Stimulated activated CD8-positive, alpha-beta memory T cell treated with anti-CD3 and anti-CD28 coated beads, Interleukin-4, amount 100 ng/mL, for 1 hour (primary cell): ENCODE measurements around the gene FOXP1.
"Not testable (repeated sequence)": the region's sequence is repeated elsewhere in the genome, so short reads cannot be mapped to it uniquely, and the experiment has no call there.

ENCODE experiments used
- DNase-seq, 2 donors: peaks; one replicate each; pipeline ENCODE4 v3.0.0-alpha.2; 2020; ENCODE audit warnings: low read depth in 2 of 2, low spot score in 1 of 2

The FOXP1 gene

GRCh38 chr3:71351403-71352149, 232.0 kb downstream of the FOXP1 start:
- no peak for DNase-seq

GRCh38 chr3:71350998-71351397, 232.5 kb downstream of the FOXP1 start:
- no peak for DNase-seq

DNA sequence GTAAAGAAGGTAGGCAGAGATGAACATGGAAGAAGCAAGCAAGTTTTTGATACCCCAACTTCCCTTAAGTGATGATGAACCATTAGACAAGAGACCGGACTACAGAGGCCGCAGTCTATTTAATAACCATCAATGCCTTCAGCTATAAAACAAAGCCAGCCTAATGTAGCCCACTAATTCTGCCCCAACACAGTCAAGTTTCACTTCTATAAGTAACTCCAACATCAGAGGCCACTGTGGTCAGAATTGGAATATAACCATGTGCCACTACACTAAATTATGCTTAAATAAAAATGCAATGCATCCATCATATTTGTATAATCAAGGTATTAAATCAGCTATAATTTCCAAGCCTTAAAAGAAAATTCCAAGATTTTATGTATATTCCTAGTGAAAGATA, 234.7 kb downstream of the FOXP1 start:
- no peak for DNase-seq

- no peak for DNase-seq
Observed at GRCh38 chr3:71348001-71348632, 235.4 kb downstream of the FOXP1 start.

GRCh38 chr3:71346061-71346460, 237.5 kb downstream of the FOXP1 start:
- DNase-seq = no peak

DNA sequence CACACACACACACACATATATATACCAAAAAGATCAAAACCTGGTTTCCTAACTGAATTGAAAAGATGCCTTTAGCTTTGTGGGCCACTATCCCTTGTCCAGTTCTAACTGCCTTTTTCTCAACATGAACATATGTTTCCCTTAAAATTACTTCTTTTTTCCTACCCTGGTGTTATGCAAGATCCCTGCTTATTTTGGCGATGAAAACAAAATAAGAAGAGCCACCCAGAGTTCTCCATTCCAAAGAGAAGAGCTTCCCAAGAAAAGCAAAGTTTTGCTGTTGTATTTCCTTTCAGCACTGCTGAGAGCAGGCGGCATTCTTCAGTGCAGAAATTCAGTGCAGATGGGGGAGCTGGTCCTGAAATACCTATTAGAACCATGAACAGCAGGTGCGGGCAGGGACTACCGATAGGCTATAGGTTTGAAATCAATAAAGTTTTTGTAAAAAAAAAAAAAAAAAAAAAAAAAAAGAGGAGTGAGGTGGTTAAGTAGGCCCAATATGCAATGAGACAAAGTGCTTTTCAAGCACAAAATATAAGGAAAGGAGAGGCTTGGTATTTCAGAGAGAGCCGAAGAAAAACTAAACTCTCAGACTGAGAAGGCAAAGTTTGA, 238.0 kb downstream of the FOXP1 start:
- no peak for DNase-seq

DNA sequence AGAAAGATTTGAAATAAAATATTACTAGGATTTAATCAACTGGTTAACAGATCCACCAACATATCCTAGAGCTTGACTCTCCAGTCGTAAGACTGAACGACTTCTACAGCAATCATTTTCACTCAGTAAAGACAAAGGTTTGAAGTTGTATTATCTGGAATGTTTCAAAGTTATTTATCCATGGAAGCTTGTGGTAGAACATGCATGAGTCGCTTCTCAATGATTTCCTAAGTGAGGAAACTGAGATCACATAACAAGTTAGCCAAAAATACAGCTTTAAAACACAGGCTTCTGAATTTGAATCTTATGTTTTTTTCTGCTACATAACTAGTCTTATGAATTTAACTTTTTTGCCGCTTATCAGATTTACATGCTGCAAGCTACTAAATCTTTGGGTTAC, 241.8 kb downstream of the FOXP1 start:
- DNase-seq = no peak

DNA sequence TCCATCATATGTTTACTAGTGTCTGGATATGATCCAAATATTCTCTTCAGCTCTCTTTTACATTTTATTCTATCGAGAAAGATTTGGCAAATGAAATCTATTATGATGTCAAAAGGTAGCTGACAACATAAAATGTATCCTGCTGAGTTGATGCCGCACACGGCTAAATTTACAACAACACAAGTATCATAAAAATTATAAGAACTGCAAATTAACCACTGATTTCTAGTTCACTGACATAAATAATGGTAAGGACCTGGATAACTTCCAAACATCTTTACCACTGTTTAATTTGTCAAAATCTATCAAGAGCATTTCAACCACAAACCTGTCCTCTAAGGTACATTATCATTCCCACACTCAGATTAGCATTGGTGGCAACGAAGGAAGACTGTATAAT, 244.5 kb downstream of the FOXP1 start:
- no peak for DNase-seq

- DNase-seq = no peak
Observed at GRCh38 chr3:71332813-71333212, 250.7 kb downstream of the FOXP1 start.

DNA sequence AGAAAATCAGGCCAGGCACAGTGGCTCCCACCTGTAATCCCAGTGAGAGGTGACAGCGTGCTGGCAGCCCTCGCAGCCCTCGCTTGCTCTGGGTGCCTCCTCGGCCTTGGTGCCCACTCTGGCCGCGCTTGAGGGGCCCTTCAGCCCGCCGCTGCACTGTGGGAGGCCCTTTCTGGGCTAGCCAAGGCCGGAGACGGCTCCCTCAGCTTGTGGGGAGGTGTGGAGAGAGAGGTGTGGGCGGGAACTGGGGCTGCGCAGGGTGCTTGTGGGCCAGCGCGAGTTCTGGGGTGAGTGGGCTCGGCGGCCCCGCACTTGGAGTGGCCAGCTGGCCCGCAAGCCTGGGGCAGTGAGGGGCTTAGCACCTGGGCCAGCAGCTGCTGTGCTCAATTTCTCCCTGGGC, 252.6 kb downstream of the FOXP1 start:
- no peak for DNase-seq

- no peak for DNase-seq
Observed at GRCh38 chr3:71330505-71330904, 253.0 kb downstream of the FOXP1 start.

GRCh38 chr3:71329817-71330216, 253.7 kb downstream of the FOXP1 start:
- DNase-seq = no peak

- DNase-seq = no peak
Observed at GRCh38 chr3:71328926-71329325, 254.6 kb downstream of the FOXP1 start.

- DNase-seq = no peak
Observed at GRCh38 chr3:71327936-71328335, 255.6 kb downstream of the FOXP1 start.

DNA sequence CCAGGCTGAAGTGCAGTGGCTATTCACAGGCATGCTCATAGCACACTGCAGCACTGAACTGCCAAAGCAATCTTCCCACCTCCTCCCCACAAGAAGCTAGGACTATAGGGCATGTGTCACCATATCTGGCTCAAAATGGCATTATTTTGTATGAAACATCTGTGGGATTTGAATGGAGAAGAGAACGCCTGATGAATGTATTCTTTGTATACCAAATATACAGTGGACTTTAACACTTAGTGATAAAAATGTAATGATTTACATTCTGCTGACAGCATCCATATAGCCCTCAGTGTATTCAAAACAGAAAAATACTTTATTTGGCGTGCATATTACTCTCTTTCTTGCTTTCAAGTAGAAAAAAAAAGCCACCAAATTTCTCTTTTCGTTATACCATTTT, 257.8 kb downstream of the FOXP1 start:
- DNase-seq = no peak

DNA sequence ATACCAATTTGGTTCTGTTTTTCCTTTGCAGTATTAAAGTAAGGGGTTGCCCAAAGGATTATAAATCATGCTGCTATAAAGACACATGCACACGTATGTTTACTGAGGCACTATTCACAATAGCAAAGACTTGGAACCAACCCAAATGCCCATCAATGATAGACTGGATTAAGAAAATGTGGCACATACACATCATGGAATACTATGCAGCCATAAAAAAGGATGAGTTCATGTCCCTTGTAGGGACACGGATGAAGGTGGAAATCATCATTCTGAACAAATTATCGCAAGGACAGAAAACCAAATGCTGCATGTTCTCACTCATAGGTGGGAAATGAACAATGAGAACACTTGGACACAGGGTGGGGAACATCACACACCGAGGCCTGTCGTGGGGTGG, 259.3 kb downstream of the FOXP1 start:
- DNase-seq = not testable (repeated sequence)

DNA sequence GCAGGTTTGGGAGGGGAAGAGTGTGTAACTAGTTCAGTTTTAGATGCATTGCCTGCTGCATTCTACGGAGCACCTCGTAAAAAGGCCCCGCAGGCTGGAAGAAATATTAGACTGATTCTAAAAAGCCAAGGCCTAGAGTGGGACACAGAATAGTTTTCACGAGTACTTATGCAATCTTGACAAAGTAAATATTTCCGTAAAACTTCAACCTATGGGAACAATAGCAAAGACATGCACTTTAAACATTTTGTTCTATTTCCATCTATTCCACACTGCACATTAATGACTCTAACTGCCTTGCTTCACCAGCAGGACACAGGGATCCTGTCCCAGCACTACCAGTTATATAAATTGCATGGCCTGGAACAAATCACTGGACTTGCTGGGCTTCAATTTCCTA, 260.0 kb downstream of the FOXP1 start:
- no peak for DNase-seq

DNA sequence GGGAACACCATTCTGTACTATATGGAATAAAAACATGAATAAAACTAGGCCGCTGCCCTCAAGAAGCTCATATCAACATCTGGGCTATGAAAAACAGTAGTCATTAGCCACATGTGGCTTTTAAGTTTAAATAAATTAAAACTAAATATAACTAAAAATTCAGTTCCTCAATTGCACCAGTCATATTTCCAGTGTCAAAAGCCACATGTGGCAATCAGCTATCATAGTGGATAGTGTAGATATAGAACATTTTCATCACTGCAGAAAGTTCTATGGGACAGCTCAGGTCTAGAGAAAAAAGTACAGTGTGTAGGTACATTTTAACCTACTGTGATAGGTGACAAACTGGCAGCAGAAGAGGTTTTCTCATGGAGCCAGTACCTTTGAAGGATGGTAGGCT, 261.4 kb downstream of the FOXP1 start:
- DNase-seq = no peak

- DNase-seq = no peak
Observed at GRCh38 chr3:71319771-71320170, 263.8 kb downstream of the FOXP1 start.

- DNase-seq = no peak
Observed at GRCh38 chr3:71318458-71318827, 265.1 kb downstream of the FOXP1 start.

DNA sequence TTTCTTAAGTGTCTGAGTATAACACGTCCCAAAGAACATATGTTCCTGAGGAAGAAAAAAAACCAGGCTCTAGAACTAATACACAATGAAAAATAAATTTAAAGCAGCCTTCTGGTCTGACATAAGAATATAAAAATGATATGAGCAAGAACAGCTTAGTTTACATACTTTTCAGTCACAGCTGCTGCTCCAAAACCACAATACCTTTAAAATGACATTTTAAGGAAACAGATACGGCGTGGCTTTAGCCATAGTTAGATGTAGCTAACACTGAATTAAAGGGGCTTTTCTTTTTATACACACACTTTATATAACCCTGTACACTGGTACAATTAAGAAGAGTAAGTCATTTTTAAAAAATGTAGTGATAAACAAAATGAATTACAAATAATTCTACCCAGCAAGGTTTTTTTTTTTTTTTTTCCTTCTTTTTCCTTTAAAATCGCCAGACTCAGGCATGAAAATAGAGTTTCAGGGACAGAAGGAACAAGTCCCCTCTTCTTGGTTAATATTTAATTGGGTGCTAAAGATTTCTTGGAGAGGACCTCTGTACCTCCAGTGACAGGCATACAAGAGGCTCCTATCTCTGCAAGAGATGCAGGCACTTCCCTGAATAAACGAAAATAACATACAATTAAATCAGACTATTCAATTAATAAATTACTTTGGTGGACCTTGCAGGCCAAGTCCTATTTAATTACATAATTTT, 265.6 kb downstream of the FOXP1 start:
- DNase-seq = no peak

GRCh38 chr3:71317140-71317539, 266.4 kb downstream of the FOXP1 start:
- no peak for DNase-seq
